ENCODE results near the gene GRIN2A.

Gene GRIN2A

DNA sequence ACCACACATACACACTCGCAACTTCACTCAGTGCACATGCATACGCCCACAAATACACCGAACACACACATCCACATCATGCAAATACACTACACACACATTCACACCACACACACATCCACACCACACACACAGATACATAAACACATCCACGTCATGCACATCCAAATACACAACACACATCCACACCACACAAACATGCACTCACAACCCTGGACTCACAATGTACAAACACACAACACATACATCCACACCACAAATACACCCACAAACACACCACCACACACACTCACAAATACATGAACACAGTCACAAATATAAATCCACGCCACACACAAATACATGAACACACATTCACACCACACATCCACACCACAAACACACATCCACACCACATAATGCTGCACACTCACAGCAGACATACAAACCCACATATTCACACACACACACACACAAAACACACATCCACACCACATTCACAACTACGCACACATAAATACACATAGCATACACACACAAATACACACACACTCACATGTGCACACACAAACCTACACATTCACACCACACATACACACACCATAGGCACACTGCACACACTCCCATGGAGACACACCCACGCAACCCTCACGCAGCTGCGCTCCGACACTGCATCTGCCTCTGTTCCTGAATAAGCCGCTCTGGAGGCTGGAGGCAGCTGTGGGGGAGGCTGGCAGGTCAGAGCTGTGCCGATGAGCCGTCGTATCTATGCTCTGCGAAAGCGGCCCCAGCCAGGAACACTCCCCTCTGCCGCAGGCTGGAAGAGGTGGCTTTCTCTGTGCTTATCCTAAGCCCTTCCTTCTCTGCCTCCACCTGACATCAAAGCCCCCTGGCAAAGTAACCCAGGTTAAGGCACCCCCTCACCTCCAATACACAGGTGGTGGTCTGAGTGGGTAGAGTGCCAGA, 141.8 kb downstream of the GRIN2A start:
- H3K27ac ChIP-seq: no peak overlapping the region

DNA sequence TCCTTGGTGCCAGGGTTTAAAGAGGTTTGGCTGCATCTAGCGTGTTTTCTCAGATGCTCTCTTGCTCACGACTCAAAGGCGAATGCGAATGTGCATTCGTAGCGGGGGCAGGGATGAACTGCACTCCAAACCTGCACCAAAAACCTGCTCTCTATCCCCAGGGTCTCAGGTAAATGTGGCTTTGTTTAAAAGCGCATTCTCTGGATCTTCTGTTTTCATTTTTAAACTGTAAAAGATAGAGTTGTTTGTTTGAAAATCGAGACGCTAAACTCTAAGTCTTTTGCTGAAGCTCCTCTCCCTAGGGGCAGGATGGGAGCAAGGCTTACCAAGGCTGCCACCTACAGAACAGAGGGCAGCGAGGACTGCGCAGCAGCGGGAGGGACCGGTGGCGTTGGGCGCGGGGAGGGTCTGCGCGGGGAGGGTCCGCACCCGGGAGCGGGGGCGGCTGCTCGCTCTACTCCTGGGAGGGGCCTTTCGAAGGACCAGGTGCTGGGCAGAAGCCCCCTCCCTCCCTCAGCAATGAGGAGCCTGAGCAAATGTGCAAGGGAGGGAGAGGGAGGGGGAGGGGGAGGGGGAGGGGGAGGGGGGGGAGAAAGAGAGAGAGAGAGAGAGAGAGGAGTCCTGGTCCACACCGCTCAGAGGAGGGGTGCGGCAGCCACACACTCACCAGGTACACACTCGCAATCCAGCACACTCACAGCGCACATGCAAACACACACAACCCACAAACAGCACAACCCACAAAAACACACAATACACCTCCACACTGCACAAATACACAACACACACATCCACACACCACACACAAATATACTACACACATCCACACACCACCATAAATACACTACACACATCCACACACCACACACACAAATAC, 142.8 kb downstream of the GRIN2A start:
- no peak overlapping the region for H3K27ac ChIP-seq
- DNase-seq (ENCODE audit: low read depth, low spot score): no peak

More for the DNA sequence above, 141.8 kb downstream of the GRIN2A start:
- DNase-seq (ENCODE audit: low read depth, low spot score): no peak

GRCh38 chr16:10037751-10038150, 144.5 kb downstream of the GRIN2A start:
- no peak for DNase-seq (ENCODE audit: low read depth, low spot score)

DNA sequence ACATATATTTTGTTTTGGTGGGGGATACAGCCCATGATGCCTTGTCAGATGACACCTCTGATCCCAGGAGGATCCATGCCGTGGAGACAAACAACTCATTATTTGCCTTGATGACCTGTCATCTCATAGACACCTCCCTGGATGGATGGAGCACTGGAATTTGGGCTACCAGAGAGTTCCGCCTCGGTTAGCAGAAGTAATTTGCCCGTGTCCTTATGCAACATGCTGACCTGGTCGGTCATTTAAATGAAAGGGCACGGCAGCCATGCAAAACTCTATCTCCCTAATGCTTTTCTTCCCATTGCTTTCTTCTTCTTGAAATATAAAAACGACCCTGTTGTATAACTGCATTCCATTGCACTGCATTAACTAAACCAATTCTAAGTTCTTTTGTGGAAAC, 145.3 kb downstream of the GRIN2A start:
- H3K27ac ChIP-seq: no peak overlapping the region
- no peak for DNase-seq (ENCODE audit: low read depth, low spot score)

More at GRCh38 chr16:10037751-10038150, 144.5 kb downstream of the GRIN2A start:
- no peak overlapping the region for H3K27ac ChIP-seq

DNA sequence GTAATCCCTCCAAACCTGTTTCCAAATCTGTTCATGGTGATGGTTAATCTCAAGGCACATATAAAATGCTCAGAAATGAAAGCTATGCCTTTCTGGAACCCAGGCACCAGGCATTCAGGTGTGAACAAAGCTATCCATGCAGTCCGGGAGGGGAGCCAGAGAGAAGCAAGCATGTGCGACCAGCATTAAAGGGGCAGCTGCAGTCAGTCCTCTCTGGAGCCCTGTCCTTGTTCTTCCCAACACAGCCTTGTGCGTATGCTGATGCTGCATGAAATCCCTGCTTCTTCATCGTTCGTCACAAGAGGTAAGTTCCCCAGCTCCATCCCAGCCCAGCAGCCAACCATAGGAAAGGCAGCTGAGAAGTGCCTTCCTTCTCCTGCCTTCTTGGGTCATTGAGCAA, 148.7 kb downstream of the GRIN2A start:
- no peak for DNase-seq (ENCODE audit: low read depth, low spot score)
- no peak overlapping the region for H3K27ac ChIP-seq

GRCh38 chr16:10031955-10032354, 150.3 kb downstream of the GRIN2A start:
- no peak for DNase-seq (ENCODE audit: low read depth, low spot score)
- H3K27ac ChIP-seq: no peak overlapping the region

GRCh38 chr16:10031473-10031872, 150.8 kb downstream of the GRIN2A start:
- H3K27ac ChIP-seq: no peak overlapping the region
- no peak for DNase-seq (ENCODE audit: low read depth, low spot score)

DNA sequence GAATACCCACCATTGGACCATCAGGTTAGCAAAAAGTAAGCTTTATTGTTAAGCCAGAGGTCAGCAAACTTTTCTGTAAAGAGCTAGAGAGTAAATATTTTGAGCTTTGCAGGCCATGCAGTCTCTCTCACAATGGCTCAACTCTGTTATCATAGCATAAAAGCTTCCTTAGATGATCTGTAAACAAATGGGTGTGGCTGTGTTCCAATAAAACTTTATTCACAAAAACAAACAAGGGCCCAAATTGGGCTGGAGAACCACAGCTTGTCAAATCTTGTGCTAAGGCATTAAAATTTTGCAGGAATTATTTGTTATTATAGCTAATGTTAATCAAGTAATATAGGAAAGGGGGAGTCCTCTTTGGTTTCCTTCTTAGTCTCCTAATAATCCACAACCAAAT, 153.6 kb downstream of the GRIN2A start:
- no peak overlapping the region for H3K27ac ChIP-seq
- no peak for DNase-seq (ENCODE audit: low read depth, low spot score)

DNA sequence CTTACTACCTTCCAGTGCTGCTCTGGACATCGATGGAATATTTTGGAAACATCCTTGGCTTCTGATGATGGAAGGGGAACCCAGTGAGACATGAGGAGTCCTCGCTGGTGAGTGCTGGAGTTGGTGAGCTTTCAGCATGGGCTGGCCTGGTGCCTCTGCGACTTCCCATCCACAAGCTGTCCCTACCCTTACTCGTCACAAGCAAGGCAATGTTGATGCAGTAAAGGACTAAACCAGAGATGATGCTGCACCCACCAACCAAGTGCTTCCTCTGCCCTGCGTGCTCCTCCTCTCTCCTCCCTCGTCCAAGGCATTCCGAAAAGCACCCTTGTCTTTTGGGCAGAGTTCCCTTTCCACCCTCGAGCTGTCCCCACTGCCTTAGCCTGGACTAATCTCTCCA, 154.7 kb downstream of the GRIN2A start:
- H3K27ac ChIP-seq: no peak overlapping the region
- DNase-seq (ENCODE audit: low read depth, low spot score): no peak

- no peak overlapping the region for H3K27ac ChIP-seq
- no peak for DNase-seq (ENCODE audit: low read depth, low spot score)
Observed at GRCh38 chr16:10026593-10026992, 155.6 kb downstream of the GRIN2A start.

DNA sequence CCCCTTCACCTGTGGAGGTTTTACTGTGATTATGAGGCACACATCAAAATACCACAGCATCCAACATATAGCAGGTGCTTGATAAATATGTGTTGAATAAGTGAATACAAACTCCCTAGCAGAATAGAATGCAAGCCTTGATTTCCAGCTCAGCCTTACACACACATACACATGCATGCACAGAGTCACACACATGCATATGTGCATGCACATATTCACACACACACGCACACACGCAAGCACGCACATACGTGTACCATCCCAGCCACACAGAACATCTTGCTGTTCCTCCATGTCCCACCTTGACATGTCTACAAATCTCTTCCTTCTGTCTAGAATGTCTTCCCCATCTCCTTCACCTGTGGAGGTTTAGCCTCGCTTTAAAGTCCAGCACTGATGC, 160.1 kb downstream of the GRIN2A start:
- DNase-seq (ENCODE audit: low read depth, low spot score): no peak
- H3K27ac ChIP-seq: no peak overlapping the region

GRCh38 chr16:10020866-10021265, 161.4 kb downstream of the GRIN2A start:
- no peak overlapping the region for H3K27ac ChIP-seq
- DNase-seq (ENCODE audit: low read depth, low spot score): no peak

DNA sequence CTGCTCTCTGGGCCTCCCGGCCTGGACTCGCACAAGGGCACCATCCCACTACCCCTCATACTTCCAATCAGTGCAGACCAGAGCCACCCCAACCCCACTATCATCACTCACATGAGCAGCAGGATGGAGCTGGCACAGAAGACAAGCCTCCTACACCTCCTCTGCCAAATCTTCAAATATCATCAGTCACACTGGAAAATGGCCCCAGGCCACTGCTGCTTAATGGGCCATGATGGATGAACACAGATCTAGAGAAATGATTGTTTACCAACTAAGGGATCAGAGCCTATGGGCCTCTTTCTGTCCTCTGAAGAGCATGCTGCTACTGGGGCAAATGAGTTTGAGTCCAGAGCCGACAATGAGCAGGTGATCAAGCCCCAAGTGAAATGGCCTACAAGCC, 165.5 kb downstream of the GRIN2A start:
- DNase-seq (ENCODE audit: low read depth, low spot score): no peak
- H3K27ac ChIP-seq: no peak overlapping the region

- H3K27ac ChIP-seq: no peak overlapping the region
- DNase-seq (ENCODE audit: low read depth, low spot score): no peak
Observed at GRCh38 chr16:10015397-10015796, 166.8 kb downstream of the GRIN2A start.

GRCh38 chr16:10013774-10014173, 168.5 kb downstream of the GRIN2A start:
- no peak for DNase-seq (ENCODE audit: low read depth, low spot score)
- no peak overlapping the region for H3K27ac ChIP-seq

DNA sequence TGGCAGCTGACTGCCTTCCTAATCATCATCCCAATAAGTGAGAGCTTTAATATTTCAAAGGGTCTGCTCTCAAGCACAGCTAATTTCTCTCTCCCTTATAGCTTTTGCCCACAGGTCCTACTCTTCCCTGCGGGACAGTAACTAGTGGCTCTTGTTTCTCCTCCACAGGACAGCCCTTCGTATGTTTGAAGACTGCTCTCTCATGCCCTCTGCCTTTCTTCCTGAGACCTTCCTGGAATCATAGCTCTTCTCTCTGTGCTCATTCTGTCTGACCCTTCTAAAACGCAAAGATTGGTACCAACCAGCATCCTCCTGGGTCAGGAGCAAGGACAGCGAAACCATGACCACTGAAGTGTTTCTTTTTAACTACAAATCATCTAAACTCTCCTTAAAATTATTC, 168.9 kb downstream of the GRIN2A start:
- no peak overlapping the region for H3K27ac ChIP-seq
- DNase-seq (ENCODE audit: low read depth, low spot score): no peak

DNA sequence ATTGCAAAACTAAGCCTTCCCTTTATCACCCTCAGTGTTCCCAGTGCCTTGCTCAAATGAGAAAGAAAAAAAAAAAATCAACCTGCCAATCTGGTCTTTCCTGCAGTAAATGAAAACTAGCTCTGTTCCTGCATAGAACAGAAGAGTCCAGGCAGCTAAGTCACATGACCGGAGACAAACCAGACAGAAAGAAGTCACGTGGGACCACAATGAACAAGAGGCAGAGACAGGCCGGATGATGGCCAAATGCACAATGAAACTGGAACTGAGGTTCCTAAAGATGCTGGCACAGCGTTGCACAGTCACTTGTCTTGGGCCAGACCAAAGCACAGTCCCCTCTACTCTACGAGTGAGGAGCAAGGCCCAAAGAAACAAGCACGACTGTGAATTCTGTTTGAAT, 172.5 kb downstream of the GRIN2A start:
- H3K27ac ChIP-seq: no peak overlapping the region
- DNase-seq (ENCODE audit: low read depth, low spot score): no peak

DNA sequence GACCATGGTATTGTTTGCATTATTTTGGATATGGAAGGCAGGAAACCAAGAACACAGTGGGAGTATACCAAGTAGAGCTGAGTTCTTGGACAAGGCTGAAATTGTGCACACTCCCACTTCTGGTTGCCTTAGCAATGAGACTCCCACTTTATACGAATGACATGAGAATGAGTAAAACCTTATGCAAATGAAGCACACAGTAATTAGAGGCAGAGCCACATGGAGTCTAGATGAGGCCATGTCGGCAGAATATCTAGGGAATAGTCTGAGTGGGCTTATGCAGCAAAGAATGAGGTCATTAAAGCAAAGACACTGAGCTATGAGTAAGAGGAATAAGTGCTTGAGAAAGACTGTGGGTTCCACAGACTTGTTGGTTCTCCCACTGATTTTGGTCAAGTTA, 178.7 kb downstream of the GRIN2A start:
- DNase-seq (ENCODE audit: low read depth, low spot score): no peak
- H3K27ac ChIP-seq: no peak overlapping the region

GRCh38 chr16:10001258-10001775, 180.9 kb downstream of the GRIN2A start:
- DNase-seq (ENCODE audit: low read depth, low spot score): no peak

DNA sequence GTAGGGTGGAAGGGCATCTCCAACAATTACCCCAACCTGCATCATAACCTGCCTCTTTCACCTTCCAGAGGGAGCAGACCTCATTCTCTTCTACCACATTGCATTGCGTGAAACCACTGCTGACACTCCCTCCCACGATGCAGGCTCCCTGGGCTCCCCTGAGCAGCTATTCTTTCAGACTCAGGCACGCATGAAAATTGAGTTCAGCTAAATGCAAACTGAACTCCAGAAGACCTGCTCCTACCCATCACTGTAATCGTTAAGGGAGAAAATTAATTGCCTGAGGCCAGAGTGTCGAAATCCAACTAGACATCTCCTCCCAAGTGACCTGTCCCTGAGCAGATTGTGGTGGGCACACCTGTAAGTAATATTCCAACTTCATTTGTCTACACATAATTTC, 186.0 kb downstream of the GRIN2A start:
- H3K27ac ChIP-seq: no peak overlapping the region
- no peak for DNase-seq (ENCODE audit: low read depth, low spot score)

More at GRCh38 chr16:10001258-10001775, 180.9 kb downstream of the GRIN2A start:
- no peak overlapping the region for H3K27ac ChIP-seq

DNA sequence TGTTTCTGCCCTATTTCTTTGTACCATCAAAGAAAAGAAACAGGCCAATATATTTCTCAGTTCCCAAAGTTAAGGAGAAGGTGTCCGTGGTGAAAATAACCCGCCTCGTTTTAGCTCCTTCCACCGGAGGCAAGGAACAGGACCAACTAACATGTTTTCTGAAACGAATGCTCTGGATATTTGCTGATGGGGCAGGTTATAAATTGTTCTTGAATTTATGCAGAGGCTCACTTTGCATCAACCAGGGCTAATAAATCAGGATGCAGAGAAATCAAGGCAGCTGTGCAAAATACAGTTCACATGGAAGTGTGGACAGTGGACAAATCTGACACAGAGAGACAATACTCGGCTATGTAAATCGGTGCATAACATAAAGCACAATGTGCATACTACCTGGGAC, 189.8 kb downstream of the GRIN2A start:
- DNase-seq (ENCODE audit: low read depth, low spot score): no peak
- H3K27ac ChIP-seq: no peak overlapping the region

Measured in epithelial cell of prostate (primary cell).